Tibial nerve (tissue), 4 donors: Measurements from ENCODE around the gene CYBA. TPM values are rescaled to one million over a fixed set of nuclear protein-coding genes. Genes with fewer than 3 reads are reported as not detected.

Experiments used
- DNase-seq, 2 donors: peaks; one replicate each; pipeline ENCODE4 v3.0.0-alpha.2; 2019; ENCODE audit warnings: low spot score in 2 of 2
- H3K27ac ChIP-seq, 4 donors: fragments of 200-600 bp; sonication (generic) in 3 of 4; one replicate each; pipeline ENCODE4 v1.5.1; 2017 to 2019; ENCODE audit warnings: mild to moderate bottlenecking in 1 of 4
- H3K27me3 ChIP-seq, 2 donors: fragments of 200-600 bp; sonication (generic) in 1 of 2; one replicate each; pipeline versions ENCODE4 v1.5.1 to v1.6.0; 2017 to 2019
- H3K36me3 ChIP-seq, 3 donors: fragments of 200-600 bp; sonication (generic); one replicate each; pipeline ENCODE4 v1.5.1; 2018 to 2019
- H3K4me1 ChIP-seq, 4 donors: fragments of 200-600 bp; sonication (generic) in 3 of 4; one replicate each; pipeline ENCODE4 v1.5.1; 2017 to 2019
- H3K4me3 ChIP-seq, 4 donors: fragments of 200-600 bp; sonication (generic) in 3 of 4; one replicate each; pipeline ENCODE4 v1.5.1; 2017 to 2019; ENCODE audit warnings: mild to moderate bottlenecking in 1 of 4, moderate library complexity in 1 of 4
- H3K9me3 ChIP-seq, 4 donors: fragments of 200-600 bp; sonication (generic) in 3 of 4; one replicate each; pipeline ENCODE4 v1.5.1; 2017 to 2019
- CTCF ChIP-seq, 5 experiments: fragments of 200-600 bp in 3 of 5; fragments of 450-650 bp in 2 of 5; sonication (generic) in 3 of 5; IDR thresholded peaks; one replicate each; pipeline ENCODE4 v1.5.1; 2016 to 2019; ENCODE audit warnings: antibody characterized with exemption in 5 of 5, mild to moderate bottlenecking in 3 of 5, moderate library complexity in 2 of 5
- EP300 ChIP-seq, 2 donors: sonication (generic); formaldehyde crosslinking; IDR thresholded peaks; one replicate each; pipeline ENCODE4 v1.6.1; 2017; ENCODE audit warnings: antibody characterized with exemption in 2 of 2, mild to moderate bottlenecking in 1 of 2
- POLR2A ChIP-seq, 2 donors: fragments of 450-650 bp; IDR thresholded peaks; one replicate each; pipeline ENCODE4 v1.6.1; 2017; ENCODE audit warnings: antibody characterized with exemption in 2 of 2, mild to moderate bottlenecking in 2 of 2, moderate library complexity in 2 of 2
- WGBS, 2 donors: methylation state at CpG; one replicate each; pipeline ENCODE4 v1.1.5; 2018; 5-methylcytosine and 5-hydroxymethylcytosine counted together
- total RNA-seq, 4 donors: library from RNA; depleted of rRNA; stranded (reverse); fragments of >200 nt; gene quantifications; one replicate each; pipeline ENCODE4 v1.1.0, GENCODE V29; 2016

CYBA gene
- total RNA-seq, 4 donors from 2014 or later, result 86.3 to 199 (median 121) TPM

- TF ChIP-seq POLR2A (IDR thresholded peaks at IDR 0.05) (no peak), EP300 (IDR thresholded peaks at IDR 0.05) (no peak), CTCF (IDR thresholded peaks at IDR 0.05) (no peak)
- Histone ChIP-seq H3K27me3 (no peaks in the 10 kb centered on the region), H3K4me3 (no peak overlapping the region), H3K9me3 (no peaks in the 10 kb centered on the region), H3K27ac (no peak overlapping the region), H3K4me1 (peaks cover 0 to 6% (median 0%) of the 10 kb centered on the region in 4 donors), H3K36me3 (peaks cover 0 to 96% (median 0%) of the 10 kb centered on the region in 3 donors)
- WGBS, 2 donors, result 77 to 79% methylated on average over 20 of the region's 20 CpGs
- DNase-seq, result no peak
These were observed 45.4 kb downstream of the CYBA start for GRCh38 chr16:88605186-88606147.

- WGBS, 2 donors, result 93 to 98% methylated on average over 5 to 7 of the region's 7 CpGs
- no peak overlapping the region for H3K4me3 ChIP-seq
- H3K9me3 ChIP-seq, result no peaks in the 10 kb centered on the region
- DNase-seq, result no peak
- no peak for TF ChIP-seq POLR2A (IDR thresholded peaks at IDR 0.05)
- no peak for TF ChIP-seq EP300 (IDR thresholded peaks at IDR 0.05)
- no peak for TF ChIP-seq CTCF (IDR thresholded peaks at IDR 0.05)
- no peak overlapping the region for H3K27ac ChIP-seq
- peaks cover 0 to 33% (median 0%) of the 10 kb centered on the region in 4 donors for H3K4me1 ChIP-seq
- peaks cover 2 to 93% (median 16%) of the 10 kb centered on the region in 3 donors for H3K36me3 ChIP-seq
- H3K27me3 ChIP-seq, result no peaks in the 10 kb centered on the region
These were observed 48.8 kb downstream of the CYBA start for GRCh38 chr16:88602091-88602490.

GRCh38 chr16:88601313-88602036 is 49.4 kb downstream of the CYBA start:
- Histone ChIP-seq H3K27me3 (no peaks in the 10 kb centered on the region), H3K4me1 (peaks cover 0 to 39% (median 0%) of the 10 kb centered on the region in 4 donors), H3K9me3 (no peaks in the 10 kb centered on the region), H3K4me3 (no peak overlapping the region), H3K27ac (no peak overlapping the region), H3K36me3 (peaks cover 2 to 87% (median 16%) of the 10 kb centered on the region in 3 donors)
- no peak for TF ChIP-seq CTCF (IDR thresholded peaks at IDR 0.05)
- TF ChIP-seq EP300 (IDR thresholded peaks at IDR 0.05), result no peak
- no peak for TF ChIP-seq POLR2A (IDR thresholded peaks at IDR 0.05)
- 86 to 92% methylated on average over 9 of the region's 9 CpGs for WGBS, 2 donors
- DNase-seq, result no peak

GRCh38 chr16:88600539-88600896 is 50.3 kb downstream of the CYBA start:
- WGBS, 2 donors, result 90 to 96% methylated on average over 6 of the region's 6 CpGs
- TF ChIP-seq POLR2A (IDR thresholded peaks at IDR 0.05) (no peak), EP300 (IDR thresholded peaks at IDR 0.05) (no peak), CTCF (IDR thresholded peaks at IDR 0.05) (no peak)
- Histone ChIP-seq H3K36me3 (peaks cover 2 to 77% (median 16%) of the 10 kb centered on the region in 3 donors), H3K4me3 (no peak overlapping the region), H3K9me3 (no peaks in the 10 kb centered on the region), H3K4me1 (peaks cover 0 to 48% (median 3%) of the 10 kb centered on the region in 4 donors), H3K27ac (peak overlapping the region in 2 of 4 donors; percentile 52 to 68), H3K27me3 (no peaks in the 10 kb centered on the region)
- no peak for DNase-seq
